Tibial artery (tissue), 4 donors: ENCODE measurements around the gene WHRN.

Experiments
- DNase-seq, 2 donors: peaks; one replicate each; pipeline ENCODE4 v3.0.0-alpha.2; 2019
- H3K27ac ChIP-seq, 2 donors: fragments of 200-600 bp; sonication (generic) in 1 of 2; 1 replicate in 1 of 2; 2 replicates in 1 of 2; pipeline ENCODE4 v1.5.1; 2018 to 2019; ENCODE audit warnings: mild to moderate bottlenecking in 1 of 2
- H3K27me3 ChIP-seq, 2 donors: fragments of 200-600 bp; sonication (generic) in 1 of 2; one replicate each; pipeline versions ENCODE4 v1.5.1 to v1.6.0; 2016 to 2019
- H3K36me3 ChIP-seq, 3 donors: fragments of 200-600 bp; sonication (generic) in 2 of 3; one replicate each; pipeline ENCODE4 v1.5.1; 2016 to 2019; ENCODE audit warnings: mild to moderate bottlenecking in 2 of 3
- H3K4me1 ChIP-seq, 4 donors: fragments of 200-600 bp; sonication (generic) in 2 of 4; 1 replicate in 3 of 4; 2 replicates in 1 of 4; pipeline ENCODE4 v1.5.1; 2016 to 2019
- H3K4me3 ChIP-seq, 2 donors: fragments of 200-600 bp; sonication (generic) in 1 of 2; 1 replicate in 1 of 2; 2 replicates in 1 of 2; pipeline ENCODE4 v1.5.1; 2018 to 2019; ENCODE audit warnings: mild to moderate bottlenecking in 2 of 2
- H3K9me3 ChIP-seq, 3 donors: fragments of 200-600 bp; sonication (generic) in 1 of 3; one replicate each; pipeline ENCODE4 v1.5.1; 2016 to 2019
- intact Hi-C: fragments of 100-400 bp; cut with DNase I; formaldehyde crosslinking; loops from one replicate; pipeline ENCODE4 v1.15.0; 2023; ENCODE audit warnings: low total_unique reads
- TF ChIP-seq, protein P1 (sequence below), 2 experiments: fragments of 200-600 bp in 1 of 2; fragments of 450-650 bp in 1 of 2; IDR thresholded peaks; one replicate each; pipeline ENCODE4 v1.5.1; 2017 to 2019; ENCODE audit warnings: antibody characterized with exemption in 2 of 2, mild to moderate bottlenecking in 1 of 2, moderate library complexity in 1 of 2

WHRN gene

DNA sequence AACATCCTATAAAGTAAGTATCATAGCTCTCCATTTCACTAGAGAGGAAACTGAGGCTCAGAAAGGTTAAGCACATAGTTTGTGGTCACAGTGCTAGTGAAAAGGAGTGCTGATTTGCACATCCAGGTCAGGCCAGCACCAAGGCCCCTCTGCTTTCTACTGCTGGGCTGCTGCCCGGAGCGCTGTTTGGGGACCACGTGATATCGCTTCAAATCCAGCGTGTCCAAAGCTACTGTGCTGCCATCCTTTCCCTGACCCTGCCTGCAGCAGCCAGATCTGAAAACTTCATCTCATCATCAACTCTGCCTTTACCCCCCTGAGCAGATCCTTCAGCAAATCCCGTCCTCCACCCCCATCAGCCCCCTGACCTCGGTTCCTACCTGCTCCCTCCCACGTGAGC is 76.8 kb downstream of the WHRN start:
- H3K27ac ChIP-seq, result no peak overlapping the region
- TF ChIP-seq, protein P1, sequence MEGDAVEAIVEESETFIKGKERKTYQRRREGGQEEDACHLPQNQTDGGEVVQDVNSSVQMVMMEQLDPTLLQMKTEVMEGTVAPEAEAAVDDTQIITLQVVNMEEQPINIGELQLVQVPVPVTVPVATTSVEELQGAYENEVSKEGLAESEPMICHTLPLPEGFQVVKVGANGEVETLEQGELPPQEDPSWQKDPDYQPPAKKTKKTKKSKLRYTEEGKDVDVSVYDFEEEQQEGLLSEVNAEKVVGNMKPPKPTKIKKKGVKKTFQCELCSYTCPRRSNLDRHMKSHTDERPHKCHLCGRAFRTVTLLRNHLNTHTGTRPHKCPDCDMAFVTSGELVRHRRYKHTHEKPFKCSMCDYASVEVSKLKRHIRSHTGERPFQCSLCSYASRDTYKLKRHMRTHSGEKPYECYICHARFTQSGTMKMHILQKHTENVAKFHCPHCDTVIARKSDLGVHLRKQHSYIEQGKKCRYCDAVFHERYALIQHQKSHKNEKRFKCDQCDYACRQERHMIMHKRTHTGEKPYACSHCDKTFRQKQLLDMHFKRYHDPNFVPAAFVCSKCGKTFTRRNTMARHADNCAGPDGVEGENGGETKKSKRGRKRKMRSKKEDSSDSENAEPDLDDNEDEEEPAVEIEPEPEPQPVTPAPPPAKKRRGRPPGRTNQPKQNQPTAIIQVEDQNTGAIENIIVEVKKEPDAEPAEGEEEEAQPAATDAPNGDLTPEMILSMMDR (IDR thresholded peaks at IDR 0.05), result no peak

DNA sequence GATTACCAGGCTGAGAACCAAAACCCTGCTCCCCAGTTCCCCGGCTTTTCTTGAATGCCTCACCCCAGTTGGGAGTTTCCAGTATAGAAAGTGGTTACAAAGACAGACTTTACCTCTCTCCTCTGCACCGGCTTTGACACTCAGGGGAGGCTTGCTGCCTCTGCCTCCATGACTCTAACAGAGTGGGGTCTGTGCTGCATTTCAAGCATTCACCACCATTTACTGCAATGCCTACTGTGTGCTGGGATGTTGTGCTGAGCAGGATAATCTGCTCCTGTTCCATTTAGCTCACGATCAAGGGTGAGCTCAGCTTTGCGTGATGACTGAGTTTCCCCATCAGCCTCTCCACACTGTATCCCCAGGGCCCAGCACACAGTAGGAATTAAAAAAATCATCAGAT is 77.6 kb downstream of the WHRN start:
- DNase-seq, result no peak
- TF ChIP-seq, protein P1 (IDR thresholded peaks at IDR 0.05), result no peak
- intact Hi-C loops, result no loop called here
- no peak overlapping the region for H3K27ac ChIP-seq
- H3K4me3 ChIP-seq, result no peak overlapping the region
- no peaks in the 10 kb centered on the region for H3K9me3 ChIP-seq
- peaks cover 0 to 22% of the 10 kb centered on the region in 2 donors for H3K27me3 ChIP-seq
- H3K4me1 ChIP-seq, result no peaks in the 10 kb centered on the region
- no peaks in the 10 kb centered on the region for H3K36me3 ChIP-seq

More for the DNA sequence above, 76.8 kb downstream of the WHRN start:
- no peak for DNase-seq
- Histone ChIP-seq H3K4me1 (no peaks in the 10 kb centered on the region), H3K4me3 (no peak overlapping the region), H3K27me3 (peaks cover 0 to 22% of the 10 kb centered on the region in 2 donors), H3K9me3 (no peaks in the 10 kb centered on the region), H3K36me3 (no peaks in the 10 kb centered on the region)
- intact Hi-C loops, result no loop called here

GRCh38 chr9:114426046-114426948 is 79.0 kb downstream of the WHRN start:
- Histone ChIP-seq H3K4me3 (no peak overlapping the region), H3K4me1 (no peaks in the 10 kb centered on the region), H3K9me3 (no peaks in the 10 kb centered on the region), H3K36me3 (no peaks in the 10 kb centered on the region), H3K27me3 (peaks cover 0 to 19% of the 10 kb centered on the region in 2 donors), H3K27ac (no peak overlapping the region)
- intact Hi-C loops, result no loop called here
- TF ChIP-seq, protein P1 (IDR thresholded peaks at IDR 0.05), result no peak
- no peak for DNase-seq

- Histone ChIP-seq H3K27me3 (peaks cover 0 to 12% of the 10 kb centered on the region in 2 donors), H3K4me3 (no peak overlapping the region), H3K4me1 (no peaks in the 10 kb centered on the region), H3K9me3 (no peaks in the 10 kb centered on the region), H3K27ac (no peak overlapping the region), H3K36me3 (no peaks in the 10 kb centered on the region)
- TF ChIP-seq, protein P1 (IDR thresholded peaks at IDR 0.05), result no peak
- intact Hi-C loops, result no loop called here
- no peak for DNase-seq
Measured at GRCh38 chr9:114425126-114425525, 80.1 kb downstream of the WHRN start.

DNA sequence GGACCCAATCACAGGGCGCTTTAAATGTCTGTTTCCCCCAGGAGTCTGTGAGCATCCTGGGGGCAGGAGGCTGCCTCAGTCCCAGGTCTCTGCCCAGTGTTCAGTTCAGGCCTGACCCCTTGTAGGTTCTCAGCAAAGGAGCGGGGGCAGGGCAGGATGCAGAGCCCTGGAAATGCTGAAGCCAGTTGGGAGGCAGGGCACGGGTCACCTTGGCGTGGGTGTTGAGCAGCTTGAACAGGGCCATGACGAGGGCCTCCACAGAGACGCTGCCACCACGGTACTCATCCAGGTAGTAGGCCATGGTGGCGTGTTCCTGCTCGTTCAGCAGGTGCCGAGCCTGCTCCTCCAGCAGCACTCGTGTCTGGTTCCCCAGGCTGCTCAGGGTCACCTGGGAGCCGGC is 81.1 kb downstream of the WHRN start:
- no peak overlapping the region for H3K27ac ChIP-seq
- no peaks in the 10 kb centered on the region for H3K4me1 ChIP-seq
- DNase-seq, result no peak
- TF ChIP-seq, protein P1 (IDR thresholded peaks at IDR 0.05), result no peak
- H3K27me3 ChIP-seq, result peaks cover 0 to 12% of the 10 kb centered on the region in 2 donors
- H3K4me3 ChIP-seq, result no peak overlapping the region
- intact Hi-C loops, result no loop called here
- no peaks in the 10 kb centered on the region for H3K36me3 ChIP-seq
- H3K9me3 ChIP-seq, result no peaks in the 10 kb centered on the region
